SK-N-DZ (cell line): ENCODE data around the gene BMP10.

Experiments used
- DNase-seq: peaks from one replicate; pipeline ENCODE4 v3.0.0-alpha.2; 2015; ENCODE audit warnings: low spot score

The BMP10 gene

GRCh38 chr2:68853035-68853434, 18.2 kb downstream of the BMP10 start:
- DNase-seq: no peak

- no peak for DNase-seq
Observed at GRCh38 chr2:68850524-68850923, 20.7 kb downstream of the BMP10 start.

DNA sequence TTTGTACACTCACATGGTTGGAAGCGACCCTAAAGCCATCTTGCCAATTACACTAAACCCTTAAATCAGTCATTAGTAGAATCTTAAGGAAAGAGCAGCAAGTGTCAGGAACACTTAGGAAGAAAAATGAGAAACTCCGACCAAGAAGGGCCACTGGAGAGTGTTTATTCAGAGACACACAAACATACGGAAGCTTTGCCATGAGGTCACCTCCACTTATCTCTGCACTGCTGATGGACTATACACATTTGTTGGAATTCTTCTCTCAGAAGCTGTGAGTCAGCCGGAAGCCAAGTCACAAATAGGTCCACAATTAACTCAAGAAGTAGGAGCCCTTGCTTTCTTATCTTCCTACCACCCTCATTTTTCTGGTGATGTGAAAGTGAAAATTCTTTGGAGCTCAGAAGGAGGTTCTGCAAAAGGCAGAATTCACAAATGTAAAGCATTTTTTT, 21.6 kb downstream of the BMP10 start:
- DNase-seq: no peak

DNA sequence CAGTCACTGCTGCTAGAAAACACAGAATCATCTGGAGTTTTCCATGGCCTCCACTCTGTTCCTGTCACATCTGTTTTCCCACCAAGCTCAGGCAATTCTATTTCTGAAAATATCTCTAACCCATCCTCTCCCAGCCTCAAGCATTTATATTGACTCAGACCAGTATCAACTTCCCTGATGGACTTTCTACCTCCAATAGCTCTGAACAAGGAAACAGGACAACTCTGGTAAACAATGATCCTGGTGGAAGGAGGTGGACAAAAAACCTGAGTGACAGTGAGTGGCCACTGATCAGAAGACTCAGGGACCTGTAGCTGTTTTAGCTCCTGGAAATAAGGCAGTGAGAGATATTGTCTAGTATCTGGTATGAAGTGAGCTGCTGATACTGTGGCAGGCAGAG, 23.4 kb downstream of the BMP10 start:
- DNase-seq: no peak

DNA sequence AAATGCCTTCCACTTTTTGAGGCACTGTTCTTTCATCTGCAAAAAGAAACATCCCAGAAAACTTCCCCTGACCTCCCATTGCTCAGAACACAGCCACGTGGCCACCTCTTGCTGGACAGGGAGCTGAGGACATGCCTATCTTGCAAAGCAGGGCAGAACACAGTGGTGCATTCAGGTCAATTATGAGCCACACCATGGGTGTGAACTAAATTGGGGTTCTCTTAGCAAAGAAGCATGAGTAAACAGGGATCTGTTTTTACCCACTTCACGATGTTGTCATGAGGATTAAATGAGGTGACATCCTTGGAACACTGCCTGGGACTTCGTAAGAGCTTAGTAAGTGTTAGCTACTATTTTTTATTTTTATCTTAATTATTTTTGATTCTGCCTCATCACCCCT, 25.1 kb downstream of the BMP10 start:
- no peak for DNase-seq

DNA sequence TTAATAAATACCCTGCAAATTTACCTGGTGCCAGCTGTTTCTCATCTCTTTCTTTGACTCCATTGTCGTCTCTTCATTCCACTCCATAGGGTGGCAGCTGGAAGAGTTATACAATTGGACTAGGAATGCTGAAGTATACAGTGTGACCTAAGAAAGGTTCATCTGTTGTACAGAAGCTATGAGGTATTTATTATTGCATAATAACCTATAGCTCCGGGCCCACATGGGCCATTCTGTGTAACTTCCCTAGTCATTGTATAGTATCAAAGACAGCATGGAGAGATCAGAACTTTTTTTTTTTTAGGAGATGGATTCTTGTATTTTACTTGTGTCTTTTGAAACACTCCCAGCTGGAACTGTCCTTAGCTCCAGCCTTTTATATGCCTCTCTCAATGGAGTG, 26.2 kb downstream of the BMP10 start:
- DNase-seq: no peak

DNA sequence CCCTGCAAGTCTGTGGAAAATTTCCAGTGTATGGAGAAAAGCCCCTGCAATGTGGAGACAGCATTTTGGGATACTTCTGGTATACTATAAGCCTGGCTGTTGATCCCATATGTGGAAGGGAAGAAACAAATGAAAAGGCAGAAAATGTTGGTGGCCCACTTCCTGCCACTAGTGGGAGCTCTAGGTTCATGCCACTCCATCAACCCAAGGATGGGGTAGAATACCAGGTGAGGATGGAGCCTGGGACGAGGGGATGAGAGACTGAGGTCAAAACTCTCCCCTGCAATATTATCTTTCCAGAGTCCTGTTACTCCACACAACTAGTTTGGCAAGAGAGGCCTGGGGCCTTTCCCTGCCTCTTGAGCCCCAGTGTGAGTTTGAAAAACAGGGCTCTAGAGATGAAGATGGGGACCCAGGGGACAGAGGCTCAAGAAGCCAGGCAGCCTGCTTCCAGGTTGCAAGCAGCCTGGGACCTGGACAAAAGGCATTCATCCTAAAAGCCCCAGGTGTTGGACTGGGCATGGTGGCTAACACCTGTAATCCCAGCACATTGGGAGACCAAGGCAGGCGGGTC, 31.9 kb downstream of the BMP10 start:
- no peak for DNase-seq

- no peak for DNase-seq
Observed at GRCh38 chr2:68838641-68839040, 32.6 kb downstream of the BMP10 start.

GRCh38 chr2:68837861-68838341, 33.3 kb downstream of the BMP10 start:
- no peak for DNase-seq

GRCh38 chr2:68837164-68837860, 33.9 kb downstream of the BMP10 start:
- no peak for DNase-seq

GRCh38 chr2:68835621-68836020, 35.6 kb downstream of the BMP10 start:
- DNase-seq: no peak

GRCh38 chr2:68834737-68835376, 36.3 kb downstream of the BMP10 start:
- DNase-seq: no peak

- DNase-seq: no peak
Observed at GRCh38 chr2:68833162-68833561, 38.0 kb downstream of the BMP10 start.

- no peak for DNase-seq
Observed at GRCh38 chr2:68832233-68832869, 38.8 kb downstream of the BMP10 start.

DNA sequence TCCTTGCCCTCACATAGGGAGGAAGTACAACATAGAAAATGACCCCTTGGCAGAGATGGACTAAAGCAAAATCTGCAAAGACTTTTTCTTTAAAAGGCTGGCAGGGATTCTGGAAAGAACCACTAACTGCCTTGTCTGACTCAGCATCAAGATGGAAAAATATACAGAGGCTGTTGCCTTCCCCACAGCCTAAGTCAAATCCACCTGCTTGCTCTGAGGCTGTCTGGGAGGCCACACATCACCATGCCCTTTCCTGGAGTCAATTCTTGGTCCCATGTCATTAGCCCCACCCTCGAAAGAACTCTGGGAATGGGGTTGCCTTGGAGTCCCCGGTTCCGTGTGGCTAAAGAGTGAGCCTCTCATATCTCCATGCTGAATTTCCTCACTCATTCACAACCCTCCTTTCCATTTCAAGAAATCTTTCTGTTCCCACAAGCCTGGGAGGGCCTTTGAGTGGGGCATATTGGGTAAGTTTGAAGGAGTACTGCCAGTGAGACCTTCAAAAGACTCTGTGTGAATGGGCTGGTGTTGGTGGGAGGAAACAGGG, 39.4 kb downstream of the BMP10 start:
- no peak for DNase-seq

- DNase-seq: no peak
Observed at GRCh38 chr2:68829749-68830148, 41.4 kb downstream of the BMP10 start.

DNA sequence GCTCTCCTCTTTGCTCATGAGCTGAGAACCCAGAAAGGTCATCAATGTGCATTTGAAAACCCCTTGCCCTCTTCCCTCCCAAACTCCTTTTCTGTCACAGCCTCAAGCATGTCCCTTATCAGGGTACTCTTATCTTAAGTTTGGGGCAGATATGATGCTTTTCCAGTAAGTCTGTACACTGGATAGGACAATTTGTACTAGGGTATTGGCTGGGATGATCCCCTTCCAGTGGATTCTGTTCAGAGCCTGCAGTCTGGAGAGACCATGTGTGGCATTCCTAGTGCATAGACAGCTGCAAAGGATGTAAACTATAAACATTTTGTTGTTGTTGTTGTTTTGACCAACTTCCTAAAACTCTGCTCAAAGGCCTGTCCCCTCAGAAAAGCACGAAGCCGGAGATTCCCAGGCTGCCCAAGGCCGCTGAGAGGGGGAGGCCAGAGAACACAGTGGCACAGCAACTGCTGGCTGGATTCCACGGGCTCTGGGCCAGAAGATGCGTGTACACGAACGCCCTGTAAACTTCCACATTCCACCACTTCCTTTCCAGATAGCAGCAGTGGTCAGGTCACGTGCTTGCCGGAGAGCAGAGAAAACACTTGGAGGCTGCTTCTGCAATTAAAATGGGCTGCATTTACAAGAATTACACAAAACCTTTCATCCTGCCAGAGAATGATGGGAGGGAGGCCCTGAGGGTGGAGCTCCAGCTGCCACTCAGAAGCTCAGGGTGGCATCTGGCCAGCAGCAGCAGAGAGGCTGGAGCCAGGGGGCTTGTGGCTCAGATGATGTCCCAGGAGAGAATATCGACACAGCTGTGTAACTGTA, 42.1 kb downstream of the BMP10 start:
- DNase-seq: peak; percentile 5

DNA sequence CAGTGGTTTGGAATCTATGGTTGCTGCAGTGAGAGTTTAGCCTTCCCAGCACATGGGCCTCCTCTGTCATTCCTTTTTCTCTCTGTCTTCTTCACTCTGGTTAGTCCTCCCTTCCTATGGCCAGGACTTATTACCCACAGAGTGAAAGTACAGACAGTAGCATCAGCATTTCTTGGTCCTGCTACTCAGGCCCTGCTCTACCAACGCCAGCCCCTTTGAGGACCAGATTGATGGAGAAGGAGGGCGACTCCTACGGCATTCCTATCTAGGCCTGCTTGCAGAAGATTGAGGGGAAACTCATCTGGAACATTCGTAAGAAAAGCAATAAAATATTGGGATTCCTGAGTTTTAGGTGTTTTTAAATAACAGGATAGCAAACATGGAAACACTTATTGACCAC, 43.5 kb downstream of the BMP10 start:
- DNase-seq: no peak

DNA sequence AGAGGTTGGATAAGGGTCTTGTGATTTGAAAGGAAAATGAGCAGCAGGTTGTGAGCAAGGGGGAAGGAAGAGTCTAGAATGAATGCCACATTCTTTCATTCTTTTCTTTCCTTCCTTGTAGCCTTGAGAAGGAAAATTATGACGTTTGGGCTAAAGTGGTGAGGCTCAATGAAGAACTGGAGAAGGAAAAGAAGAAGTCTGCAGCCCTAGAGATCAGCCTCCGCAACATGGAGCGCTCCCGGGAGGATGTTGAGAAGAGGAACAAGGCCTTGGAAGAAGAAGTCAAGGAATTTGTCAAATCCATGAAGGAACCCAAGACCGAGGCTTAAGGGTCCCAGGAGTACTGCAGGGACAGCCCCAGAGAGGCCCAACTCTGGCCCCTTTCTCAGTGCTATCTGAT, 45.3 kb downstream of the BMP10 start:
- DNase-seq: no peak

- no peak for DNase-seq
Observed at GRCh38 chr2:68824831-68825230, 46.4 kb downstream of the BMP10 start.

- no peak for DNase-seq
Observed at GRCh38 chr2:68822207-68822872, 48.9 kb downstream of the BMP10 start.
